Activated CD4-positive, alpha-beta T cell treated with anti-CD3 and anti-CD28 coated beads for 36 hours (primary cell): Measurements from ENCODE around the gene ZNF79. TPM values are rescaled to one million over a fixed set of nuclear protein-coding genes. Genes with fewer than 3 reads are reported as not detected.

Experiments
- ATAC-seq: fragments of 200-7000 bp; cut with Tn5 transposase; one replicate; pipeline ENCODE4 v1.10.0; 2021; ENCODE audit warnings: mild to moderate bottlenecking, moderate library complexity
- CTCF ChIA-PET: fragments of 350-600 bp; sonication (Branson Sonifier 250); formaldehyde crosslinking; loops from one replicate; lab custom pipeline; 2021; ENCODE audit warnings: antibody characterized with exemption; lab: Charles Lee
- POLR2A ChIA-PET: fragments of 350-600 bp; sonication (Branson Sonifier 250); formaldehyde crosslinking; loops from one replicate; lab custom pipeline; 2021; ENCODE audit warnings: antibody characterized with exemption, inconsistent platforms; lab: Charles Lee
- DNase-seq: peaks from one replicate; pipeline ENCODE4 v3.0.0-alpha.2; 2020
- H3K27ac Mint-ChIP-seq: one replicate; pipeline ENCODE4 v1.8.0; 2021; ENCODE audit warnings: mixed read lengths
- H3K27me3 Mint-ChIP-seq: one replicate; pipeline ENCODE4 v1.8.0; 2021; ENCODE audit warnings: mixed read lengths
- H3K36me3 Mint-ChIP-seq: one replicate; pipeline ENCODE4 v1.8.0; 2021; ENCODE audit warnings: low read depth, mixed read lengths
- H3K4me1 Mint-ChIP-seq: one replicate; pipeline ENCODE4 v1.8.0; 2021; ENCODE audit warnings: mixed read lengths
- H3K4me3 Mint-ChIP-seq: one replicate; pipeline ENCODE4 v1.8.0; 2021; ENCODE audit warnings: mild to moderate bottlenecking, moderate library complexity, mixed read lengths
- H3K9me3 Mint-ChIP-seq: one replicate; pipeline ENCODE4 v1.8.0; 2021; ENCODE audit warnings: low read depth, mixed read lengths
- intact Hi-C, 2 experiments: fragments of 100-400 bp; cut with DNase I in 1 of 2; cut with micrococcal nuclease in 1 of 2; formaldehyde crosslinking; loops; one replicate each; pipeline versions ENCODE4 v1.14.2 to v1.15.1; 2022 to 2024; cut with DNase I, micrococcal nuclease
- total RNA-seq, 2 experiments: library from RNA; stranded (reverse); gene quantifications; one replicate each; pipeline ENCODE4 v1.2.3, GENCODE V29; 2021

Gene ZNF79
- total RNA-seq, 2 experiments from 2014 or later, result 6.9 to 7.6 TPM

- peak overlapping the region; percentile 58 for H3K4me3 Mint-ChIP-seq
- peaks cover 12% of the 10 kb centered on the region for H3K4me1 Mint-ChIP-seq
- ChIA-PET POLR2A (interaction anchor here (1.5 kb wide), 1 partner anchor 47 kb away, joined by 6 read pairs; no protein-coding TSS in a partner anchor), CTCF (interaction anchor here (0.8 to 1.1 kb wide), 3 partner anchors 10 to 337 kb away, joined by 3 to 4 read pairs (median 3); partner anchors contain the start of gene TOR2A)
- H3K9me3 Mint-ChIP-seq, result no peaks in the 10 kb centered on the region
- intact Hi-C loops, result loop anchor here (1.0 to 10.0 kb wide), 9 partner anchors 54 to 675 kb away; partner anchors contain the start of genes LRSAM1 (in 1 of the 2), RPL12 (in 1 of the 2), STXBP1 (in 1 of the 2) and ZBTB43 (in 1 of the 2)
- peak; percentile 55 for DNase-seq
- H3K27ac Mint-ChIP-seq, result no peak overlapping the region
- H3K27me3 Mint-ChIP-seq, result peaks cover 57% of the 10 kb centered on the region
- ATAC-seq, result no peak
- H3K36me3 Mint-ChIP-seq, result no peaks in the 10 kb centered on the region
Measured at GRCh38 chr9:127397646-127398274, 26.4 kb upstream of the ZNF79 start.

- POLR2A ChIA-PET, result no interaction called here
- intact Hi-C loops, result loop anchor here (10.0 kb wide), 2 partner anchors 83 to 593 kb away; partner anchors contain the start of gene ZBTB43 (in 1 of the 2)
- no peak for DNase-seq
- Mint-ChIP-seq H3K27me3 (peaks cover 52% of the 10 kb centered on the region), H3K4me3 (peak overlapping the region; percentile 58), H3K9me3 (no peaks in the 10 kb centered on the region), H3K27ac (no peak overlapping the region), H3K4me1 (peaks cover 12% of the 10 kb centered on the region), H3K36me3 (no peaks in the 10 kb centered on the region)
- ATAC-seq, result no peak
- CTCF ChIA-PET, result interaction anchor here (1.6 kb wide), 1 partner anchor 10 kb away, joined by 4 read pairs; no protein-coding TSS in a partner anchor
Measured at GRCh38 chr9:127398275-127398647, 25.9 kb upstream of the ZNF79 start.

GRCh38 chr9:127398715-127399400 lies 25.3 kb upstream of the ZNF79 start:
- Mint-ChIP-seq H3K4me3 (peak overlapping the region; percentile 58), H3K27me3 (peaks cover 48% of the 10 kb centered on the region), H3K27ac (no peak overlapping the region), H3K36me3 (no peaks in the 10 kb centered on the region), H3K9me3 (no peaks in the 10 kb centered on the region), H3K4me1 (peaks cover 12% of the 10 kb centered on the region)
- CTCF ChIA-PET, result interaction anchor here (0.6 to 1.6 kb wide), 4 partner anchors 9 to 640 kb away, joined by 3 to 4 read pairs (median 3); no protein-coding TSS in a partner anchor
- DNase-seq (no peak), ATAC-seq (no peak)
- intact Hi-C loops, result loop anchor here (10.0 kb wide), 2 partner anchors 84 to 594 kb away; partner anchors contain the start of gene ZBTB43 (in 1 of the 2)
- POLR2A ChIA-PET, result interaction anchor here (0.6 to 0.9 kb wide), 4 partner anchors 11 to 346 kb away, joined by 3 to 6 read pairs (median 3); no protein-coding TSS in a partner anchor

GRCh38 chr9:127399736-127400269 lies 24.4 kb upstream of the ZNF79 start:
- Mint-ChIP-seq H3K27me3 (peaks cover 44% of the 10 kb centered on the region), H3K27ac (no peak overlapping the region), H3K9me3 (no peaks in the 10 kb centered on the region), H3K36me3 (no peaks in the 10 kb centered on the region), H3K4me3 (no peak overlapping the region), H3K4me1 (peaks cover 12% of the 10 kb centered on the region)
- DNase-seq (no peak), ATAC-seq (no peak)
- intact Hi-C loops, result loop anchor here (10.0 kb wide), 2 partner anchors 85 to 595 kb away; partner anchors contain the start of gene ZBTB43 (in 1 of the 2)
- CTCF ChIA-PET, result interaction anchor here (0.6 to 1.6 kb wide), 3 partner anchors 8 to 1471 kb away, joined by 3 to 4 read pairs (median 3); no protein-coding TSS in a partner anchor
- POLR2A ChIA-PET, result interaction anchor here (0.6 to 0.7 kb wide), 2 partner anchors 345 to 497 kb away, joined by 3 read pairs; no protein-coding TSS in a partner anchor

GRCh38 chr9:127402401-127403090 lies 21.6 kb upstream of the ZNF79 start:
- CTCF ChIA-PET, result no interaction called here
- intact Hi-C loops, result no loop called here
- H3K4me1 Mint-ChIP-seq, result peaks cover 5% of the 10 kb centered on the region
- ATAC-seq (no peak), DNase-seq (no peak)
- no peak overlapping the region for H3K4me3 Mint-ChIP-seq
- H3K27ac Mint-ChIP-seq, result no peak overlapping the region
- no peaks in the 10 kb centered on the region for H3K9me3 Mint-ChIP-seq
- no peaks in the 10 kb centered on the region for H3K36me3 Mint-ChIP-seq
- peaks cover 40% of the 10 kb centered on the region for H3K27me3 Mint-ChIP-seq
- POLR2A ChIA-PET, result no interaction called here

- Mint-ChIP-seq H3K27ac (no peak overlapping the region), H3K36me3 (no peaks in the 10 kb centered on the region), H3K4me1 (no peaks in the 10 kb centered on the region), H3K27me3 (peaks cover 36% of the 10 kb centered on the region), H3K4me3 (no peak overlapping the region), H3K9me3 (no peaks in the 10 kb centered on the region)
- no peak for DNase-seq
- intact Hi-C loops, result no loop called here
- ATAC-seq, result no peak
- CTCF ChIA-PET, result no interaction called here
- POLR2A ChIA-PET, result no interaction called here
Measured at GRCh38 chr9:127403507-127404192, 20.5 kb upstream of the ZNF79 start.

GRCh38 chr9:127404631-127405030 lies 19.6 kb upstream of the ZNF79 start:
- H3K27ac Mint-ChIP-seq, result no peak overlapping the region
- H3K27me3 Mint-ChIP-seq, result peaks cover 30% of the 10 kb centered on the region
- no peaks in the 10 kb centered on the region for H3K4me1 Mint-ChIP-seq
- no peaks in the 10 kb centered on the region for H3K9me3 Mint-ChIP-seq
- ChIA-PET CTCF (no interaction called here), POLR2A (no interaction called here)
- no peak for DNase-seq
- no peak overlapping the region for H3K4me3 Mint-ChIP-seq
- intact Hi-C loops, result no loop called here
- no peak for ATAC-seq
- H3K36me3 Mint-ChIP-seq, result no peaks in the 10 kb centered on the region

- DNase-seq, result no peak
- Mint-ChIP-seq H3K36me3 (no peaks in the 10 kb centered on the region), H3K4me1 (no peaks in the 10 kb centered on the region), H3K27me3 (peaks cover 24% of the 10 kb centered on the region), H3K4me3 (no peak overlapping the region), H3K27ac (no peak overlapping the region), H3K9me3 (no peaks in the 10 kb centered on the region)
- ChIA-PET POLR2A (no interaction called here), CTCF (interaction anchor here (1.1 kb wide), 1 partner anchor 499 kb away, joined by 3 read pairs; no protein-coding TSS in a partner anchor)
- intact Hi-C loops, result no loop called here
- no peak for ATAC-seq
Measured at GRCh38 chr9:127405344-127406125, 18.6 kb upstream of the ZNF79 start.

GRCh38 chr9:127406799-127407491 lies 17.2 kb upstream of the ZNF79 start:
- POLR2A ChIA-PET, result interaction anchor here (0.7 kb wide), 1 partner anchor 197 kb away, joined by 3 read pairs; no protein-coding TSS in a partner anchor
- Mint-ChIP-seq H3K36me3 (no peaks in the 10 kb centered on the region), H3K4me3 (no peak overlapping the region), H3K27ac (no peak overlapping the region), H3K9me3 (no peaks in the 10 kb centered on the region), H3K27me3 (peaks cover 23% of the 10 kb centered on the region), H3K4me1 (no peaks in the 10 kb centered on the region)
- intact Hi-C loops, result no loop called here
- ATAC-seq (no peak), DNase-seq (no peak)
- CTCF ChIA-PET, result interaction anchor here (0.7 to 1.6 kb wide), 2 partner anchors 8 to 201 kb away, joined by 3 to 4 read pairs; no protein-coding TSS in a partner anchor
